Measurements from ENCODE around the gene ADCY9. TPM values are rescaled to one million over a fixed set of nuclear protein-coding genes. Genes with fewer than 3 reads are reported as not detected.

Gene ADCY9
- total RNA-seq, 1 experiment from 2014 or later = 10.5 TPM

GRCh38 chr16:4062212-4062802 lies 53.9 kb downstream of the ADCY9 start:
- H3K27ac ChIP-seq = no peak overlapping the region
- no peak for DNase-seq
- H4K20me1 ChIP-seq (ENCODE audit: insufficient read depth) = no peaks in the 10 kb centered on the region
- no peaks in the 10 kb centered on the region for H3K4me1 ChIP-seq (replicated peaks; ENCODE audit: insufficient read depth)
- POLR2A ChIA-PET (ENCODE audit: unreplicated experiment) = no interaction called here
- CTCF ChIA-PET = no interaction called here
- H3K79me2 ChIP-seq (ENCODE audit: low read depth) = no peaks in the 10 kb centered on the region
- H3K36me3 ChIP-seq (ENCODE audit: low read depth) = 0 out of 2 replicates have a peak, but pooled peaks cover 4% of the 10 kb centered on the region
- BruUV-seq (replicated peaks) = no TSS peak
- no peak overlapping the region for H2AFZ ChIP-seq
- H3K4me3 ChIP-seq = no peak overlapping the region
- H3K4me2 ChIP-seq = no peak overlapping the region
- intact Hi-C loops (cut with micrococcal nuclease; ENCODE audit: unreplicated experiment) = no loop called here
- H3K9me2 ChIP-seq (ENCODE audit: insufficient read depth) = no peaks in the 10 kb centered on the region
- H3K27me3 ChIP-seq (ENCODE audit: insufficient read depth, low read depth) = no peaks in the 10 kb centered on the region
- peaks cover 25% of the 10 kb centered on the region; the same call in 1 of the 2 replicates for H3K9me3 ChIP-seq (ENCODE audit: insufficient read depth, low read depth)
- TF ChIP-seq CTCF (conservative IDR thresholded peaks at IDR 0.05) (no peak), EZH2 (IDR thresholded peaks at IDR 0.05; ENCODE audit: low read depth) (no peak)
- no peaks in the 10 kb centered on the region for H3F3A ChIP-seq (ENCODE audit: insufficient read depth, low read depth)

GRCh38 chr16:4060823-4061222 lies 55.4 kb downstream of the ADCY9 start:
- Histone ChIP-seq H3K27me3 (ENCODE audit: insufficient read depth, low read depth) (no peaks in the 10 kb centered on the region), H3K4me3 (no peak overlapping the region), H3F3A (ENCODE audit: insufficient read depth, low read depth) (no peaks in the 10 kb centered on the region), H3K9me2 (ENCODE audit: insufficient read depth) (no peaks in the 10 kb centered on the region), H3K4me1 (replicated peaks; ENCODE audit: insufficient read depth) (no peaks in the 10 kb centered on the region), H2AFZ (no peak overlapping the region), H3K36me3 (ENCODE audit: low read depth) (0 out of 2 replicates have a peak, but pooled peaks cover 4% of the 10 kb centered on the region), H4K20me1 (ENCODE audit: insufficient read depth) (no peaks in the 10 kb centered on the region), H3K79me2 (ENCODE audit: low read depth) (no peaks in the 10 kb centered on the region), H3K9me3 (ENCODE audit: insufficient read depth, low read depth) (peaks cover 25% of the 10 kb centered on the region; the same call in 1 of the 2 replicates), H3K27ac (no peak overlapping the region), H3K4me2 (no peak overlapping the region)
- no TSS peak for BruUV-seq (replicated peaks)
- ChIA-PET CTCF (interaction anchor here (0.5 kb wide), 1 partner anchor 1186 kb away, joined by 6 read pairs; no protein-coding TSS in a partner anchor), POLR2A (ENCODE audit: unreplicated experiment) (no interaction called here)
- no peak for TF ChIP-seq EZH2 (IDR thresholded peaks at IDR 0.05; ENCODE audit: low read depth)
- TF ChIP-seq CTCF (conservative IDR thresholded peaks at IDR 0.05) = no peak
- no peak for DNase-seq
- intact Hi-C loops (cut with micrococcal nuclease; ENCODE audit: unreplicated experiment) = no loop called here

- Histone ChIP-seq H3F3A (ENCODE audit: insufficient read depth, low read depth) (no peaks in the 10 kb centered on the region; the same call in 1 of the 2 replicates), H3K27ac (no peak overlapping the region), H3K9me2 (ENCODE audit: insufficient read depth) (no peaks in the 10 kb centered on the region), H3K4me2 (no peak overlapping the region), H3K4me1 (replicated peaks; ENCODE audit: insufficient read depth) (no peaks in the 10 kb centered on the region), H3K79me2 (ENCODE audit: low read depth) (no peaks in the 10 kb centered on the region), H3K36me3 (ENCODE audit: low read depth) (0 out of 2 replicates have a peak, but pooled peaks cover 4% of the 10 kb centered on the region), H2AFZ (no peak overlapping the region), H3K27me3 (ENCODE audit: insufficient read depth, low read depth) (no peaks in the 10 kb centered on the region), H3K9me3 (ENCODE audit: insufficient read depth, low read depth) (peaks cover 25% of the 10 kb centered on the region; the same call in 1 of the 2 replicates), H3K4me3 (no peak overlapping the region), H4K20me1 (ENCODE audit: insufficient read depth) (no peaks in the 10 kb centered on the region)
- no TSS peak for BruUV-seq (replicated peaks)
- TF ChIP-seq CTCF (conservative IDR thresholded peaks at IDR 0.05) (no peak), EZH2 (IDR thresholded peaks at IDR 0.05; ENCODE audit: low read depth) (no peak)
- intact Hi-C loops (cut with micrococcal nuclease; ENCODE audit: unreplicated experiment) = no loop called here
- ChIA-PET POLR2A (ENCODE audit: unreplicated experiment) (no interaction called here), CTCF (no interaction called here)
- DNase-seq = no peak
Observed at GRCh38 chr16:4060009-4060408, 56.2 kb downstream of the ADCY9 start.

Measured in PC-9 (cell line).